ENCODE measurements around the gene ESYT2. TPM values are rescaled to one million over a fixed set of nuclear protein-coding genes. Genes with fewer than 3 reads are reported as not detected.
"Not testable (repeated sequence)": the region's sequence is repeated elsewhere in the genome, so short reads cannot be mapped to it uniquely, and the experiment has no call there.

Gene ESYT2
- total RNA-seq, 1 donor from 2014 or later, result 38.1 TPM

- not testable (repeated sequence) for H3K9ac ChIP-seq (ENCODE audit: low read depth in 1 of 3, low read length in 3 of 3); H3K36me3 ChIP-seq (ENCODE audit: control insufficient read depth in 3 of 3, insufficient read depth in 3 of 3, low read length in 3 of 3); H3K4me1 ChIP-seq (ENCODE audit: control insufficient read depth in 3 of 3, insufficient read depth in 3 of 3, low read length in 3 of 3); H3K27me3 ChIP-seq (ENCODE audit: control insufficient read depth in 3 of 3, insufficient read depth in 3 of 3, low read length in 3 of 3); H3K9me3 ChIP-seq (ENCODE audit: control insufficient read depth in 3 of 3, low read length in 3 of 3); H3K27ac ChIP-seq (ENCODE audit: low read depth, low read length); H3K4me3 ChIP-seq (ENCODE audit: low read length in 3 of 3)
Observed at GRCh38 chr7:158839177-158839576, 9.9 kb upstream of the ESYT2 start.

GRCh38 chr7:158837790-158838637 lies 8.7 kb upstream of the ESYT2 start:
- Histone ChIP-seq H3K9ac (ENCODE audit: low read depth in 1 of 3, low read length in 3 of 3) (no peak overlapping the region), H3K4me3 (ENCODE audit: low read length in 3 of 3) (no peak overlapping the region), H3K9me3 (ENCODE audit: control insufficient read depth in 3 of 3, low read length in 3 of 3) (no peaks in the 10 kb centered on the region), H3K27ac (ENCODE audit: low read depth, low read length) (no peak overlapping the region), H3K36me3 (ENCODE audit: control insufficient read depth in 3 of 3, insufficient read depth in 3 of 3, low read length in 3 of 3) (no peaks in the 10 kb centered on the region), H3K27me3 (ENCODE audit: control insufficient read depth in 3 of 3, insufficient read depth in 3 of 3, low read length in 3 of 3) (no peaks in the 10 kb centered on the region), H3K4me1 (ENCODE audit: control insufficient read depth in 3 of 3, insufficient read depth in 3 of 3, low read length in 3 of 3) (no peaks in the 10 kb centered on the region)

- Histone ChIP-seq H3K36me3 (ENCODE audit: control insufficient read depth in 3 of 3, insufficient read depth in 3 of 3, low read length in 3 of 3) (no peaks in the 10 kb centered on the region), H3K9ac (ENCODE audit: low read depth in 1 of 3, low read length in 3 of 3) (no peak overlapping the region), H3K9me3 (ENCODE audit: control insufficient read depth in 3 of 3, low read length in 3 of 3) (no peaks in the 10 kb centered on the region), H3K4me3 (ENCODE audit: low read length in 3 of 3) (no peak overlapping the region), H3K27me3 (ENCODE audit: control insufficient read depth in 3 of 3, insufficient read depth in 3 of 3, low read length in 3 of 3) (no peaks in the 10 kb centered on the region), H3K27ac (ENCODE audit: low read depth, low read length) (no peak overlapping the region), H3K4me1 (ENCODE audit: control insufficient read depth in 3 of 3, insufficient read depth in 3 of 3, low read length in 3 of 3) (no peaks in the 10 kb centered on the region)
Observed at GRCh38 chr7:158836692-158837091, 7.4 kb upstream of the ESYT2 start.

- H3K36me3 ChIP-seq (ENCODE audit: control insufficient read depth in 3 of 3, insufficient read depth in 3 of 3, low read length in 3 of 3), result no peaks in the 10 kb centered on the region
- H3K9ac ChIP-seq (ENCODE audit: low read depth in 1 of 3, low read length in 3 of 3), result no peak overlapping the region
- no peaks in the 10 kb centered on the region for H3K27me3 ChIP-seq (ENCODE audit: control insufficient read depth in 3 of 3, insufficient read depth in 3 of 3, low read length in 3 of 3)
- H3K4me3 ChIP-seq (ENCODE audit: low read length in 3 of 3), result no peak overlapping the region
- no peaks in the 10 kb centered on the region for H3K9me3 ChIP-seq (ENCODE audit: control insufficient read depth in 3 of 3, low read length in 3 of 3)
- no peak overlapping the region for H3K27ac ChIP-seq (ENCODE audit: low read depth, low read length)
- H3K4me1 ChIP-seq (ENCODE audit: control insufficient read depth in 3 of 3, insufficient read depth in 3 of 3, low read length in 3 of 3), result peaks cover 4 to 8% (median 5%) of the 10 kb centered on the region in 3 donors
Observed at GRCh38 chr7:158834878-158835784, 5.8 kb upstream of the ESYT2 start.

GRCh38 chr7:158832994-158833393 lies 3.7 kb upstream of the ESYT2 start:
- no peak overlapping the region for H3K4me3 ChIP-seq (ENCODE audit: low read length in 3 of 3)

GRCh38 chr7:158831738-158832091 lies 2.4 kb upstream of the ESYT2 start:
- no peaks in the 10 kb centered on the region for H3K36me3 ChIP-seq (ENCODE audit: control insufficient read depth in 3 of 3, insufficient read depth in 3 of 3, low read length in 3 of 3)
- H3K4me3 ChIP-seq (ENCODE audit: low read length in 3 of 3), result no peak overlapping the region
- no peak overlapping the region for H3K27ac ChIP-seq (ENCODE audit: low read depth, low read length)
- peaks cover 13 to 25% (median 14%) of the 10 kb centered on the region in 3 donors for H3K4me1 ChIP-seq (ENCODE audit: control insufficient read depth in 3 of 3, insufficient read depth in 3 of 3, low read length in 3 of 3)
- H3K9me3 ChIP-seq (ENCODE audit: control insufficient read depth in 3 of 3, low read length in 3 of 3), result no peaks in the 10 kb centered on the region
- H3K27me3 ChIP-seq (ENCODE audit: control insufficient read depth in 3 of 3, insufficient read depth in 3 of 3, low read length in 3 of 3), result no peaks in the 10 kb centered on the region
- H3K9ac ChIP-seq (ENCODE audit: low read depth in 1 of 3, low read length in 3 of 3), result no peak overlapping the region

More at GRCh38 chr7:158832994-158833393, 3.7 kb upstream of the ESYT2 start:
- H3K27ac ChIP-seq (ENCODE audit: low read depth, low read length), result no peak overlapping the region
- H3K4me1 ChIP-seq (ENCODE audit: control insufficient read depth in 3 of 3, insufficient read depth in 3 of 3, low read length in 3 of 3), result peaks cover 7 to 16% (median 8%) of the 10 kb centered on the region in 3 donors
- no peaks in the 10 kb centered on the region for H3K36me3 ChIP-seq (ENCODE audit: control insufficient read depth in 3 of 3, insufficient read depth in 3 of 3, low read length in 3 of 3)
- no peak overlapping the region for H3K9ac ChIP-seq (ENCODE audit: low read depth in 1 of 3, low read length in 3 of 3)
- H3K27me3 ChIP-seq (ENCODE audit: control insufficient read depth in 3 of 3, insufficient read depth in 3 of 3, low read length in 3 of 3), result no peaks in the 10 kb centered on the region
- no peaks in the 10 kb centered on the region for H3K9me3 ChIP-seq (ENCODE audit: control insufficient read depth in 3 of 3, low read length in 3 of 3)

GRCh38 chr7:158830211-158830723 lies 958 bp upstream of the ESYT2 start:
- H3K36me3 ChIP-seq (ENCODE audit: control insufficient read depth in 3 of 3, insufficient read depth in 3 of 3, low read length in 3 of 3), result no peaks in the 10 kb centered on the region
- peak overlapping the region; percentile 99 for H3K27ac ChIP-seq (ENCODE audit: low read depth, low read length)
- peak overlapping the region; percentile 84 to 94 (median 86) for H3K4me3 ChIP-seq (ENCODE audit: low read length in 3 of 3)
- peaks cover 13 to 25% (median 14%) of the 10 kb centered on the region in 3 donors for H3K4me1 ChIP-seq (ENCODE audit: control insufficient read depth in 3 of 3, insufficient read depth in 3 of 3, low read length in 3 of 3)
- H3K9me3 ChIP-seq (ENCODE audit: control insufficient read depth in 3 of 3, low read length in 3 of 3), result no peaks in the 10 kb centered on the region
- H3K27me3 ChIP-seq (ENCODE audit: control insufficient read depth in 3 of 3, insufficient read depth in 3 of 3, low read length in 3 of 3), result no peaks in the 10 kb centered on the region
- peak overlapping the region; percentile 98 to 99 (median 98) for H3K9ac ChIP-seq (ENCODE audit: low read depth in 1 of 3, low read length in 3 of 3)

GRCh38 chr7:158829021-158829341 lies 328 bp downstream of the ESYT2 start:
- Histone ChIP-seq H3K4me3 (ENCODE audit: low read length in 3 of 3) (peak overlapping the region; percentile 78 to 94 (median 84)), H3K4me1 (ENCODE audit: control insufficient read depth in 3 of 3, insufficient read depth in 3 of 3, low read length in 3 of 3) (peaks cover 14 to 27% (median 14%) of the 10 kb centered on the region in 3 donors), H3K36me3 (ENCODE audit: control insufficient read depth in 3 of 3, insufficient read depth in 3 of 3, low read length in 3 of 3) (no peaks in the 10 kb centered on the region), H3K9ac (ENCODE audit: low read depth in 1 of 3, low read length in 3 of 3) (peak overlapping the region; percentile 91 to 99 (median 91)), H3K27me3 (ENCODE audit: control insufficient read depth in 3 of 3, insufficient read depth in 3 of 3, low read length in 3 of 3) (no peaks in the 10 kb centered on the region), H3K9me3 (ENCODE audit: control insufficient read depth in 3 of 3, low read length in 3 of 3) (no peaks in the 10 kb centered on the region), H3K27ac (ENCODE audit: low read depth, low read length) (peak overlapping the region; percentile 95)

- H3K9ac ChIP-seq (ENCODE audit: low read depth in 1 of 3, low read length in 3 of 3), result peak overlapping the region; percentile 91 to 99 (median 91)
- H3K36me3 ChIP-seq (ENCODE audit: control insufficient read depth in 3 of 3, insufficient read depth in 3 of 3, low read length in 3 of 3), result no peaks in the 10 kb centered on the region
- peaks cover 14 to 28% (median 15%) of the 10 kb centered on the region in 3 donors for H3K4me1 ChIP-seq (ENCODE audit: control insufficient read depth in 3 of 3, insufficient read depth in 3 of 3, low read length in 3 of 3)
- H3K4me3 ChIP-seq (ENCODE audit: low read length in 3 of 3), result peak overlapping the region; percentile 79 to 94 (median 84)
- H3K27ac ChIP-seq (ENCODE audit: low read depth, low read length), result peak overlapping the region; percentile 95
- no peaks in the 10 kb centered on the region for H3K27me3 ChIP-seq (ENCODE audit: control insufficient read depth in 3 of 3, insufficient read depth in 3 of 3, low read length in 3 of 3)
- H3K9me3 ChIP-seq (ENCODE audit: control insufficient read depth in 3 of 3, low read length in 3 of 3), result no peaks in the 10 kb centered on the region
Observed at GRCh38 chr7:158828133-158829020, 932 bp downstream of the ESYT2 start.
